ENCODE results near the gene P2RY10.
"Not testable (repeated sequence)": the region's sequence is repeated elsewhere in the genome, so short reads cannot be mapped to it uniquely, and the experiment has no call there.

Gene P2RY10, protein sequence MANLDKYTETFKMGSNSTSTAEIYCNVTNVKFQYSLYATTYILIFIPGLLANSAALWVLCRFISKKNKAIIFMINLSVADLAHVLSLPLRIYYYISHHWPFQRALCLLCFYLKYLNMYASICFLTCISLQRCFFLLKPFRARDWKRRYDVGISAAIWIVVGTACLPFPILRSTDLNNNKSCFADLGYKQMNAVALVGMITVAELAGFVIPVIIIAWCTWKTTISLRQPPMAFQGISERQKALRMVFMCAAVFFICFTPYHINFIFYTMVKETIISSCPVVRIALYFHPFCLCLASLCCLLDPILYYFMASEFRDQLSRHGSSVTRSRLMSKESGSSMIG

DNA sequence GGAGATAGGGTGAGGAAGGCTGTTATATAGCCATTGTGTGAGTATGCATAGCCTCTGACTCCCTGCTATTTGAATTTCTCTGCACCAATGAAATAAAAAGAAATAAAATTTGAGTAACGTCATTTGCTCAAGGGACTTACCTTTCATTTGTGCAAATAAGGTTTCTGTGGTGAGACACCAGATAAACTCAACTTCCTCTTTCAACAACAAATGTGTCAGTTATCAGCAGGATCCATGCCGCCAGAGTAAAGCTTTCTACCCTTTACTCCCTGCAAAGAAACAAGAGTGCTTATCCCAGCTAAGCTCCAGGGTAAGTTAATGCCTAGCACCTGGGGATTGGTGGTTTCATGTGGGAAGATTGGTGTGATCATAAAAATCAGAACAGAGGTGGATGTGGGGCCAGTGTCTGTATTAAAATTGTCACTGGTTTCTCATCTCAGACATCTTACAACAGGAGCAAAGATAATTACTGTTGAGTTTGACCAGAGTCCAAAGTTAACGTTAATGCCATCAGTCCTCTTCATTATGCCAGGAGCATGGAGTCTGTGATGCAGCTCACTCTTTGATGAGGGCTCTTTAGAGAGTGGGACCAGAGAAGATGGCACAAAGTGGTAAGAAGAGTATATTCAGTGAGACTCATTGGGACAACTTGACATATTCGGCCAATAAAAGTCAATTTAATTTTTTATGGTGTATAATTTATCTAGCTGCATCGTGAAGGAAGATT lies at the start of gene P2RY10:
P2RY10 (plus strand) TSS at position 206 of the 727 bp plus-strand sequence. CDS start 15,130 bp downstream, outside the sequence.
- in situ Hi-C loops (cut with MboI; ENCODE audit: low sequenced_read_pairs) = no loop called here

DNA sequence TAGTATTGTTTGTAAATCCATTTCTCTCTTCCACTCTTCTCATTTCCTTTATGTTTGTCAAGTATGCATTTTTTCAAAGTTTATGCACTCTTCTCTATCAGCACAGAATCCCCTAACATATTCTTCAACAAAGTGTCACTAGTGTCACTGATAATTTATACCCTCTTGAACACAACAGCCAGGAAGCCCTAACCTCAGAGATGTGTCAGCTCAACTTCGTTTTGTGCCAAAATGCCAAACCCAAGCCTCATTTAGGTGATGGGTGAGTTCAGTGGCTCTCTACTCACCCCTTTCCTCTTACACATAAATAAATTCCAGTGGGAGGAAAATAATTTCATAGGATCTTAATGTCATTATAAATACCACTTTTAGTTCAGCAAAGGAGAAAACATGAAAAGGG lies 22.4 kb upstream of the P2RY10 start:
- in situ Hi-C loops (cut with MboI; ENCODE audit: low sequenced_read_pairs) = no loop called here

DNA sequence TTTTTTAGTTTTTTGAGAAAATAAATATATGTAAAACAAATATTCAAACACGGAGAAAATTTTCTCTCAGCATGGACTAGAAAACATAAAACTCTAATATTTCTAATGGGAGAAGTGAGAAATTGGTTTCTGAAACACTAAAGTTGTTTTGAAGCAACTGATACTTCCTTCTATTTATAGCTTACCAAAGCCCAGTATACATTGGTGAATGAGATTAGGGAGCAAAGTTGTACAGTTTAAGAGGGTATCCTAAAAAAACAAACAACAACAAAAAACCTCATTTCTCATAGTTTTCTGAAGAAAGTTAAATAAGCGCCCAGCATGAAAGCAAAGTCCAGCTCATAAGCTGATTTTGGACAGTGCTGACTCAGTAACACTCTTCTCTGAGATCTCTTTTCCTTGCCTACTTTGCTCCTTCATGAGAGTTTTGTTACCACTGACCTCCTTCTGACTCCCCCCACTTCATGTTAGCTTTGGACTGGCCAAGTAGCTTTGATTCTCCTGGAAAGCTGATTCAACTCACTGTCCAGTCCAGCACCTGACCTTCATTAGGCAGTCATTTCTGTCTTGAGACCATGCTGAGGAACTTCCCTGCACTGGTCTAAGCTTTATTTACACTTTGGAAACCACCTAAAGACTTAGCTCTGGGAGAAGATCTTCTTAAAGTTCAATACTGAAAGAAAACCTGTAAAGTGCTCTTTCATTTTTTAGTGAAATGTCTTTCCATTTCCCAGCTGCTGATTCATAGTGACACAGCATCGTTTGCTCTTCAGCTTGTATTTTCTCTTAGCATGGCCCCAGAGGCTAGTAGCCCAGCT lies 21.8 kb upstream of the P2RY10 start:
- in situ Hi-C loops (cut with MboI; ENCODE audit: low sequenced_read_pairs) = no loop called here

DNA sequence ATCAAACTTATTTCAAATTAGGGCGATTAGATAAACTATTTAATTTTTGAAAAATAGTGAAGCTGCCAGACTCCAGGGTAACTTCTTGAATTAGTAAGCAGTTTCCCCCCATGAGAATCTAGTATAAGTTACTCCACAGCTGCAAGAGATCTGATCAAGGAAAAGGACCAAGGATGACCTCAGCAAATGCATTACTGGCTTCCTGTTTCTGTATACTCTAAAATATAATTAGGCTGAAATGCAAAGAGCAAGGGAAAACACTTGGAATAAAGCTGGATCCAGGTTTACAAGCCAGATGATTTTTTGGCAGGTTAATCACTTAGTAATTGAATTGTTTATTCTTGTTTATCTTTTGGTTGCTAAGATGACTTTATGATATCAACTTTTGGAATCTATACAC lies 13.4 kb upstream of the P2RY10 start:
- in situ Hi-C loops (cut with MboI; ENCODE audit: low sequenced_read_pairs) = no loop called here

DNA sequence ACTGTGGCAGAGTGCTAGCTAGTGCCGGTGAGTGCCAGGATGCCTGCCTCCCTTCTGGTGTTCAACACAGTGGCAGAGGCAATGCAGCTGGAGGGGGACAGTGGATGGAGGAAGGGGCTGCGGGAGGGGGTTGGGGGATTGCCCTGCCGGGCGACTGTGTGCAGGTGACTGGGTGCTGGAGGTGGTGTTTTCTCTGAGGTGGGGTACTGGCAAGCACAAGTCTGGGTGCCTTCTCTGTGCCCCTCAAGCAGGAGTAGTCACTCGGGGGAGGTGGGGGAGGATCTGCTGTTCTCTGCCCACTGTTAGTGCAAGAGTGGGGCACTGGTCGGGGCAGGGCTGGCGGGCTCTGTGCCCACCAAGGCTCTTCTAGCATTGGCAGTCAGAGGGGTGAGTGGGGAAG lies 10.3 kb upstream of the P2RY10 start:
- in situ Hi-C loops (cut with MboI; ENCODE audit: low sequenced_read_pairs) = no loop called here

DNA sequence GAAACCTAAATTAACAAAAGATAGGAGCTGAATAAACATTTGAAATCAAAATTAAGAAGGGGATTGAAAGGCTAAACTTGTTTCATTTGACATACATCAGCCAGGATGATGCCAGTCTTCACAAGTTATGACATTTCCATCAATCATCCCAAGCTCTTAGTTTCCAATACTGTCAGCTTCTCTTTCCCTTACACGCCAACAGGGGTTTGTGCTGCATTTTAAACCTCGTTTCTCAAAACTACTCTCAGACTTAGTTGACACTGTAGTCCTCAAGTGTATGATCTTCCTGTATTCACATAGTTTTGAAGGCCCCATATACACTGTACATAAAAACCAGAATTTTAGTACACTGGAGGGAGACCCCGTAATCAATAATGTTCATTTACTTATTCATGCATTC lies 840 bp upstream of the P2RY10 start:
- in situ Hi-C loops (cut with MboI; ENCODE audit: low sequenced_read_pairs) = no loop called here

DNA sequence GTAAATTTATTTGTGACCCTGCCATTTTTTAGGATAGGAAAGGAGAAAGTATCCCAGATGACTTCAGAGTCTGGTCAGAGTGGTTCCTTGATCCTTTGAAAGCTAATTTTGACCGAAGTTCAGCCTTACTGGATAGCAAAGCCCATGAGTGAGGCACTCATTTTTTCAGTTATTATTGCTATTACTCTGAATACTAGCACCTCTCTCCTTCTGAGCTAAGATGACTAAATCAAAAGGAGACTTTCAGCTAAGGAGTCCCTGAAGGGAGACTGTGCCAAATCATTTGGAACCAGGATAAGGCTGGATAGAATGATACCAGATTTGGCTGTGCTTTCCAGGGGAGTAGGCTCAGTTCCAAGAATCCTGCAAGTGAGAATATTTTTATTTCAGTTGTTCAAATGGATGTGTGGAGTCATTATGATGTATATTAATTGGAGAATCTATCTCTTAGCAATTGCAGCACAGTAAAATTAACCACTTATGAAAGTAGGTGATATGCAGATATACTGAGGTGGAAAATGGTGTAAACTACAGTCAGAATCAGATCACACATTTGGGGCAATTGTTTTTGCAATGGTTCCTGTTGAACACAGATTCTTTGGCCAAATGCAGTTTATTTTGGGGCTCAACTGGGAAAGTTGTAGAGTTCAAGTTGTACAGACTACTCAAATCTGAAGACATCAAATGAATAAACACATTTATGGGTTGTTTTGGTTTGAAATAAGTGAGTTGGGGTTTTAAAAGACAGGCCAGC lies 1.2 kb downstream of the P2RY10 start:
- in situ Hi-C loops (cut with MboI; ENCODE audit: low sequenced_read_pairs) = no loop called here

DNA sequence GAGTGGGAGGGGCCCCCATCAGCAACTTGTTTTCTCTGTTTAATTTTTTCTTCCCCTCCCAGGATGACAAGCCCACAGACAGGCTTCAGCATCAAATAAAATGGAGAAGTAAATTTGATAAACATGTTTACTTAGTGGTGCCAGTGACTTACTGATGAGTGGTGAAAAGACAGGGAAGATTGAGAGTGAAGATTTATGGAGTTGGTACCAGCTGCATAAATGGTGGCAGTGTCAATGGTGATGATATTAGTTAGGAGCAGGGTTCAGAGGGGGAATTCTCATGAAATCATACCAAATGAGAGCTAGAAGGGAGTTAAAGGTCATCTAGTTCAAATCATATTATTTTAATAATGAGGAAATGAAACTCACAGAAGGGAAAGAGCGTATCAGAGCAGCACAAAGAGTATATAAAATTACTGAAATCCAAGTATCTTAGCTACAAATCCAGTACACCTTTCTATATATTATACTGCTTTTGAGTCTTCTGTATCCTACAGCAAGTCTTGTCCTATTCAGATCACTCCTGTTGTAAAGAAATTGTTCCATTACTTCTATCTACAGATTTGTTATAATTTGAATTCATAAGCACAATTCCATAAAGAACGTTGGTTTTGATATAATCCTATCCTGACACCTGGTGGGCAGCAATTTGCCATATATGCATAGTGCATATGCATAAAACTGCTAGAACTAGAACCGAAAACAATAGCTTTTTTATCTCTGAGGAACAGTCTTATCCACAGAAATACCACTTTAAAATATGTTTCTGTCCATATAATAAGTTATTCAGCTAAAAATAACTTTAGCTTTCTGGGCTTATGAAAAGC lies 5.0 kb downstream of the P2RY10 start:
- in situ Hi-C loops (cut with MboI; ENCODE audit: low sequenced_read_pairs) = no loop called here

DNA sequence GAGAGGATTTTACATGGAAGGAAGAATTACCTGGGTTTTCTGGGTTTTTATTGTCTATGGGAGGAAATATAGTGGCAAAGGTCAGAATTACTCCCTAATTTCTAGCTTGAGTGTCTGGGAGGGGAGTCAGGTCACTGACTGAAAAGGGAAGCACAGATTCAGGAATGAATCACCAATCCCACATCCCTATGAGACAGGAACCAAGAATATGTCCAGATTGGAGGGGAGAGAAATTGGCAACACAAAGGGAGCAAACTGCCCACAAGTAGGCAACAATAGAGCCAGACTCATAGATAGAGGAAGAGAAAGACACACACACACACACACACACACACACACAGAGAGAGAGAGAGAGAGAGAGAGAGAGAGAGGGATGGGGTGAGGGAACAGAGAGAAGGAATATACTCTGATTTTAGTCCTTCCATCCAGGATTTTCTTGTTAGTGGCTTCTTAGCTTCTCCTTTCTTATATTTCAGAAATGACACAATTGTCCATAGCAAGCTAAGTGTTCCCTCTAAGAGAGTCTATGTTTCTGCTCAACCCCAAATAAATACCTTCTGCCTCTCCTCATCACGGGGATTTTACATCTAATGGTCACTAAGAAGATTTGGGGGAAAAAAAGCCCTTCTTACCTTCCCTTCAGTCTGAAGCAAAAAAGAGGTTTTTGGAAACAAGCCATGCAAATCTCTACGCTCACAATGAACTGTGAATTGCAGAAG lies 12.0 kb downstream of the P2RY10 start:
- in situ Hi-C loops (cut with MboI; ENCODE audit: low sequenced_read_pairs) = no loop called here

DNA sequence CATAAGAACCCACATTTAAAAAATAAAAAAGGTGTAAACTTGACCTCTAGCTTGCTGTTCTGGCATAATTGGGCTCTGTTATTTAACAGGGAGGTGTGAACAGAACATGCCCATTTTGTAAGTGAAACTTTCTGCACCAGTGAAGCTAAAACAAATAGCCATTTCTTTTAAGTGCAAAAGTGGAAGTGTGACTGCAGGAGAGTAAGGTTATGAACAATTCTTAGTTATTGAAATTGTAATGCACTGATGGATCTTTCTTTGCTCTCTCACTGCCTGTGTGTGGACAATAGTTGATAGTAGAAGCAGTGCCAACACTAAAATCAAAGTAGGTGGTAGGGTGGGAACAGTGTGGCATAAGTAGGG lies 12.6 kb downstream of the P2RY10 start:
- in situ Hi-C loops (cut with MboI; ENCODE audit: low sequenced_read_pairs) = no loop called here

DNA sequence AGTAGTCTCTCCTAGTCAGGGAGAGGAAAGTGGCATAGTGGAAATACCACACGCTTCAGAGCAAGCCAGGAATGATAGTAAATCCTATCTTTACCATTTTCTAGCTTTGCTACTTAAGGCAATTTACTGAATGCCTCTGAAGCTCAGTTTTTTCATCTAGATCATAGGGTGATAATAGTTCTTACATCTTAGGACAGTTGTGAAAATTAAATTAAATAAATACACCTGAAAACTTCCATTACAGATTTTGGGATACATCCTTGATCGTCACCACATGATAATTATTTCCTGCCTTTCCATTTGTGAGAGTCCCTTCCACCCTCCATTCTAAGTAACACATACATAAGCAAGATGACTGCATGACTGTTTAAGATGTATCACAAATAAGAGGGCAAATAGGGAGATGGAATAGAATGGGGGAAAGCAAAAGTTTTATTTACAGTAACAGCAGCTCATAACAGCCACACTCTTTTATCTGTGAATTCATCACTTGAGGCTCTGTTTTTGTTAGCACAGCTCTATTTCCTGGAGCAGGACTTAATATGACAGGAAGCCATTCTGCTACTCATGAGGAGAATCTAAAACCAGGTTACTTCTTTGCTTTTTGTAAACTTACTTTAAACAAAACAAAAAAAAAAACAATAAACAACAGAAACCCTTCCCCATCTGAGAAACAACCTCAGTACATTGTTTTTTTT lies 13.4 kb downstream of the P2RY10 start:
- in situ Hi-C loops (cut with MboI; ENCODE audit: low sequenced_read_pairs) = no loop called here

DNA sequence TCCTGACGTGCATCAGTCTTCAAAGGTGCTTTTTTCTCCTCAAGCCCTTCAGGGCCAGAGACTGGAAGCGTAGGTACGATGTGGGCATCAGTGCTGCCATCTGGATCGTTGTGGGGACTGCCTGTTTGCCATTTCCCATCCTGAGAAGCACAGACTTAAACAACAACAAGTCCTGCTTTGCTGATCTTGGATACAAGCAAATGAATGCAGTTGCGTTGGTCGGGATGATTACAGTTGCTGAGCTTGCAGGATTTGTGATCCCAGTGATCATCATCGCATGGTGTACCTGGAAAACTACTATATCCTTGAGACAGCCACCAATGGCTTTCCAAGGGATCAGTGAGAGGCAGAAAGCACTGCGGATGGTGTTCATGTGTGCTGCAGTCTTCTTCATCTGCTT lies 15.7 kb downstream of the P2RY10 start:
- in situ Hi-C loops (cut with MboI; ENCODE audit: low sequenced_read_pairs) = no loop called here

DNA sequence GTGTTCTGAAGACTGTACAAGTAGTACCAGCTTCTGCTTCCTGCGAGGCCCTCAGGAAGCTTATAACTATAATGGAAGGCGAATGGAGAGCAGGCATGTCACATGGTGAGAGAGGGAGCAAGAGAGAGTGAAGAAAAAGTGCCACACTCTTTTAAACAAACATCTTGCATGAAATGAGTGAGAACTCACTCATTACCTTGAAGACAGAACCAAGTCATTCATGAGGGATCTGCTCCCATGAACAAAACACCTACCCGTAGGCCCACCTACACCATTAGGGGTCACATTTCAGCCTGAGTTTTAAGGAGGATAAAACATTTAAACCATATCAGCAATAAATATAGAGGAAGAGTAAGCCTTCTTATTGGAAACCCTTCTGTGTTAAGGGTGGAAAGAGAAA lies 19.4 kb downstream of the P2RY10 start:
- in situ Hi-C loops (cut with MboI; ENCODE audit: low sequenced_read_pairs) = no loop called here

DNA sequence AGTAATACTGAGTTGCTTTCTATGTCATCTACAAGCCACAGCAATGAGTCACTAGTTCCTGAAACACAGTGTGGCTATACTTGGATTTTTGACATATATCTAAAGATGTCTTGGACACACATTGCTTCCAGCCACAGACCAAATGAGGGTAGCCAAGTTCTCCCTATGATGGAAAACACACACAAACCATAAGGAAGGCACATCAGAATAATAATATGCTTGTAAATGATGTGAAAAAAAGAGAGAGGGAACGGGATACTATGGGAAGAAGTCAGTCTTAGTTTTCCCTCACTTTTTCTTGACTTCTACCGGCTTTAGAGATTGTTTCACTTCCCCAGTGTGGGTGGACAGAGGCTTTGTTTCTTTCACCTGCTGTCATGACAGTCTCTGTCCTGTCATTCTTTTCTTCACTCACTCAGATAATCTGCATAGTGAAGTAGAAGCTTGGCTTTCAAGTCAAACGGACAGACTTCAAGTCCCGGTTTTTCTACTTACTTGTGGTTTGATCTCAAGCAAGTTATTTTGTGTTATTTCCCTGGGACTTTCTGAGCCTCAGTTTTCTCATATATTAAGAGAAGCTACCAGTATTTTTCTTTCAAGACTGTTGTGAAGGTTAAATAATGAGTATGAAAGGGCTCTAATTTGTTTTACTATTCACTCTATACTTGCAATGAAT lies 34.7 kb downstream of the P2RY10 start:
- in situ Hi-C loops (cut with MboI; ENCODE audit: low sequenced_read_pairs) = no loop called here

DNA sequence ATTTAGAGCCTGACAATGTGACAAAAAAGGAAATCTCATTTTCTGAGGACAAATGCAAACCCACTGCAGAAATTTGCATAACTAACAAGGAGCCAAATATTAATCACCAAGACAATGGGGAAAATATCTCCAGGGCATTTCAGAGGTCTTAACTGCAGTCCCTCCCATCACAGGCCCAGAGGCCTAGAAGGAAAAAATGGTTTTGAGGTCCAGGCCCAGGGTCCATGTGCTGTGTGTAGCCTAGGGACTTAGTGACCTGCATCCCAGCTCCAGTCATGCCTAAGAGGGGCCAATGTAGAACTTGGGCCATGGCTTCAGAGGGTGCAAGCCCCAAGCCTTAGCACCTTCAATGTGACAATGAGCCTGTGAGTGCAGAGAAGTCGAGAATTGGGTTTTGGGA lies 44.2 kb downstream of the P2RY10 start:
- in situ Hi-C loops (cut with MboI; ENCODE audit: low sequenced_read_pairs) = no loop called here

DNA sequence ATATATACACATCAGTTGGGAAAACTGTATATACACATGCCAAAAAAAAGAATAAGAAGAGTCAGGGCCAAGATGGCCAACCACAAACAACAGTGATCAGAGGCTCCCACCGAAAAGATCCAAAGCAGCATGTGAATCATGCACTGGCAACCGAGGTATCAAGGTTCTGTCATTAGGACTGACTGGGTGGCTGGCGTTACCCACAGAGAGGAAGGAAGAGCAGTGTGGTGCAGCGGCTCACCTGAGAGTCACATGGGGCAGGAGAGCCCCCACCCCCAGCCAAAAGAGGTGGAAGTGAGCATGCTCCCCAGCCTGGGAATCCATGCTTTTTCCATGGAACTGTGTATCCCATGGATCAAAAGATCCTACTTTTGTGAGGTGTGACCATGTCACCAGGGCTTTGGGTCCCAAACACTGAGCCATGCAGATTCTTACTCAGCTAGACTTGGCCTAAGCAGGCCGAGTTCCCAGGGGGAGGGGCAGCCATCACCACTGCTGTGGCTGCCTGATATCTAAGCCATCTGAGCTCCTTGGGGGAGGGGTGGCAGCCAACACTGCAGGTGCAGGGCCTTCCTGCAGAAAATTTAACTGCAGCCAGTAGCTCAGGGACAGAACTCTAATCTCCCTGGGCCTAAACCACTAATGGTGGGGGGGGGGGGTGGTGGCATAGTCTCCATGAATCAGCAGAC lies 52.8 kb downstream of the P2RY10 start:
- in situ Hi-C loops (cut with MboI; ENCODE audit: low sequenced_read_pairs) = no loop called here

DNA sequence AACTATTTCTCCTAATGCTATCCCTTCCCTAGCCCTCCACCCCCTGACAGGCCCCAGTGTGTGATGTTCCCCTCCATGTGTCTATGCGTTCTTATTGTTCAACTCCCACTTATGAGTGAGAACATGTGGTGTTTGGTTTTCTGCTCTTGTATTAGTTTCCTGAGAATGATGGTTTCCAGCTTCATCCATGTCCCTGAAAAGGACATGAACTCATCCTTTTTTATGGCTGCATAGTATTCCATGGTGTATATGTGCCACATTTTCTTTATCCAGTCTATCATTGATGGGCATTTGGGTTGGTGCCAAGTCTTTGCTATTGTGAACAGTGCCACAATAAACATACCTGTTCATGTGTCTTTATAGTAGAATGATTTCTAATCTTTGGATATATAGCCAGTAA lies 62.3 kb downstream of the P2RY10 start:
- in situ Hi-C loops (cut with MboI; ENCODE audit: low sequenced_read_pairs) = not testable (repeated sequence)

Data from HL-60/S4 treated with retinoic acid at 250 ng/mL for 4 days and 3 days (cell line).